Fibroblast of upper back skin (primary cell): ENCODE results near the gene TAS2R20.

Experiments
- DNase-seq: peaks from one replicate; pipeline ENCODE4 v3.0.0-alpha.2; 2013

The TAS2R20 gene

GRCh38 chr12:10957741-10958140 lies 40.4 kb downstream of the TAS2R20 start:
- peak; percentile 62 for DNase-seq

GRCh38 chr12:10956085-10956484 lies 42.0 kb downstream of the TAS2R20 start:
- DNase-seq, result no peak

- no peak for DNase-seq
Observed at GRCh38 chr12:10952645-10953044, 45.5 kb downstream of the TAS2R20 start.
